Panc1 (cell line): Measurements from ENCODE around the gene ZNF76. TPM values are rescaled to one million over a fixed set of nuclear protein-coding genes. Genes with fewer than 3 reads are reported as not detected.

Source experiments
- ATAC-seq: fragments of 200-7000 bp; cut with Tn5 transposase; 2 replicates; pipeline ENCODE4 v1.9.1; 2020; ENCODE audit warnings: mild to moderate bottlenecking, moderate library complexity
- BruUV-seq: library from RNA; stranded (reverse); fragments of 400-500 nt; replicated peaks from 2 replicates; lab custom pipeline; 2021; lab: Mats Ljungman, UMichigan
- CTCF ChIA-PET: fragments of 300-600 bp; sonication (Branson Sonifier 250); formaldehyde crosslinking; loops from one replicate; lab custom pipeline; 2022; ENCODE audit warnings: antibody characterized with exemption; lab: Charles Lee
- POLR2A ChIA-PET: fragments of 300-600 bp; sonication (Branson Sonifier 250); formaldehyde crosslinking; loops from one replicate; lab custom pipeline; 2022; ENCODE audit warnings: antibody characterized with exemption; lab: Charles Lee
- DNase-seq: peaks from one replicate; pipeline ENCODE4 v3.0.0-alpha.2; 2010; ENCODE audit warnings: low read depth, low spot score
- H3K27ac ChIP-seq: 2 replicates; pipeline ENCODE4 v1.5.1; 2011; ENCODE audit warnings: mild to moderate bottlenecking, low read length, inconsistent platforms
- H3K27me3 ChIP-seq: fragments of 200-500 bp; sonication (Bioruptor generic); 2 replicates; pipeline ENCODE4 v1.6.0; 2014; ENCODE audit warnings: low read length, inconsistent platforms; ENCODE audit not compliant: control insufficient read depth, insufficient read depth
- H3K36me3 ChIP-seq: fragments of 200-500 bp; sonication (Bioruptor generic); 2 replicates; pipeline ENCODE4 v1.5.1; 2014; ENCODE audit warnings: inconsistent platforms, mild to moderate bottlenecking, low read length, moderate library complexity; ENCODE audit not compliant: control insufficient read depth, insufficient read depth
- H3K4me1 ChIP-seq: 2 replicates; pipeline ENCODE4 v1.5.1; 2011; ENCODE audit warnings: inconsistent platforms, mild to moderate bottlenecking, low read length, moderate library complexity; ENCODE audit not compliant: control insufficient read depth, insufficient read depth
- H3K4me3 ChIP-seq, 2 experiments: 2 replicates each; pipeline ENCODE4 v1.5.1; 2011 to 2012; ENCODE audit warnings: low read depth in 2 of 2, low read length in 2 of 2, mild to moderate bottlenecking in 2 of 2, inconsistent platforms in 1 of 2, moderate library complexity in 1 of 2
- H3K9me3 ChIP-seq: fragments of 200-500 bp; sonication (Bioruptor generic); 2 replicates; pipeline ENCODE4 v1.5.1; 2014; ENCODE audit warnings: low read depth, mild to moderate bottlenecking, inconsistent platforms, low read length, moderate library complexity; ENCODE audit not compliant: control insufficient read depth, insufficient read depth
- POLR2AphosphoS5 ChIP-seq: IDR thresholded peaks from 2 replicates; pipeline ENCODE4 v1.6.1; 2012; ENCODE audit warnings: mild to moderate bottlenecking, low read depth, low read length, moderate library complexity
- SIN3A ChIP-seq: IDR thresholded peaks from 2 replicates; pipeline ENCODE4 v1.6.1; 2012; ENCODE audit warnings: low read depth, mild to moderate bottlenecking, low read length, moderate library complexity, borderline replicate concordance; ENCODE audit not compliant: insufficient read depth
- TCF7L2 ChIP-seq: IDR thresholded peaks from 2 replicates; pipeline ENCODE4 v1.6.1; 2011; ENCODE audit warnings: mild to moderate bottlenecking, low read depth, low read length, inconsistent platforms
- in situ Hi-C: cut with HindIII; loops from 2 replicates; pipeline ENCODE4 v1.10.0; 2016; ENCODE audit warnings: low sequenced_read_pairs, low pct_unique_long_range_greater_than_20kb
- intact Hi-C: fragments of 100-400 bp; cut with micrococcal nuclease; formaldehyde crosslinking; loops from one replicate; pipeline ENCODE4 v1.10.0; 2022; ENCODE audit not compliant: unreplicated experiment
- total RNA-seq: library from RNA; stranded (reverse); gene quantifications from one replicate; pipeline ENCODE4 v1.2.1, GENCODE V29; 2021; ENCODE audit not compliant: unreplicated experiment
- TF ChIP-seq, protein P1 (sequence below), 2 experiments: IDR thresholded peaks; 2 replicates each; pipeline ENCODE4 v1.6.1; 2011 to 2012; ENCODE audit warnings: low read depth in 2 of 2, control low read depth in 1 of 2, low read length in 1 of 2, mild to moderate bottlenecking in 1 of 2, moderate library complexity in 1 of 2; ENCODE audit not compliant: insufficient read depth in 1 of 2
- TF ChIP-seq, protein P2 (sequence below): fragments of 450-650 bp; IDR thresholded peaks from 2 replicates; pipeline ENCODE4 v1.5.1; 2017; ENCODE audit warnings: mild to moderate bottlenecking

Gene ZNF76
- total RNA-seq, 1 experiment from 2014 or later: 41.5 TPM

DNA sequence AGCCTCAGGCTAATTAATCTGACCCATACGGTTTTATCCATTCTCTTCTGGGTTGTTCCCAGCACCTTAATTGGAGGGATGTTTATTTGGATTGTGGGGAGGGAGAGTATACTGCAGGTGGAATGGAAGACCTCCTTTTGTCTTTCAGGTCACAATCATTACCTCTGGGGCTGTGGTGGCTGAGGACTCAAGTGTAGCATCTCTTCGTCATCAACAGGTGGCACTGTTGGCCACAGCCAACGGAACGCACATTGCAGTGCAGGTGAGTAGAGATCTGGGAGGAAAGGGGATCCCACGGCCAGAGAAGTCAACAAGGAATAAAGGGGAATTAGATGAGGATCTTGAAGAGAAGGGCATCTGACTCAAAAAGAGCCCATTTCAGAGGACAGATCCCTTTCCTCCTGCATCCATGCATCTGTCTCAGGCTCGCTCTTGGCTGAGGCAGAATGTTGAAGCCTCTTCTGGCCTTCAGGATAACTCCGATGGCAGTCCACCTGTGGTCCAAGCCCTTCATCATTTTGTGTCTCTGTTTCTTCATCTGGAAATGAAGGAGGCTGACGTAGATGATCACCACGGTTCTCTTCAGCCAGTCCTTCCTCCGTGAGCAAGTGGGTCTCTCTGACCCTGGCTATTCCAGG lies 34.9 kb downstream of the ZNF76 start:
- DNase-seq (no peak), ATAC-seq (peak; percentile 77)
- intact Hi-C loops: loop anchor here (1.0 kb wide), 1 partner anchor 155 kb away; no protein-coding TSS in a partner anchor

DNA sequence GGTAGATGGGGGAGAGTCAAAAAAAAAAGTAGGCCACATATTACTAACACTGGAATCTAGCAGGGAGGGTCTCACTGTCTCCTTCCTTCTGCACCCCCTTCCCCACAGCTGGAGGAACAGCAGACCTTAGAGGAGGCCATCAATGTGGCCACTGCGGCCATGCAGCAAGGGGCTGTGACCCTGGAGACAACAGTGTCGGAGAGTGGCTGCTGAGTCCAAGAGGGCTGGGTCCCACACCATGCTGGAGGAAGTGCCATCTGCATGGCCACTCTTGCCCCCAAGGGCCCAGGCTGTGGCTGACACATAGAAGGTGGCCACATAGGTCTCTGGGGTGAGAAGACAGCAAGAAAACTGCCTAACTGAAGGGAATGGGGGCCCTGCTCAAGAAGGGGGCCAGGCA lies 35.5 kb downstream of the ZNF76 start:
- intact Hi-C loops: no loop called here
- POLR2A ChIA-PET: no interaction called here
- Histone ChIP-seq H3K4me3 (no peak overlapping the region), H3K36me3 (peaks cover 2% of the 10 kb centered on the region; the same call in 1 of the 2 replicates), H3K4me1 (no peaks in the 10 kb centered on the region), H3K27ac (no peak overlapping the region), H3K27me3 (no peaks in the 10 kb centered on the region), H3K9me3 (no peaks in the 10 kb centered on the region)
- DNase-seq: no peak
- in situ Hi-C loops: no loop called here
- CTCF ChIA-PET: no interaction called here
- no peak for ATAC-seq
- no TSS peak for BruUV-seq
- TF ChIP-seq POLR2AphosphoS5 (no peak), TCF7L2 (no peak), SIN3A (no peak)
- TF ChIP-seq, protein P1, sequence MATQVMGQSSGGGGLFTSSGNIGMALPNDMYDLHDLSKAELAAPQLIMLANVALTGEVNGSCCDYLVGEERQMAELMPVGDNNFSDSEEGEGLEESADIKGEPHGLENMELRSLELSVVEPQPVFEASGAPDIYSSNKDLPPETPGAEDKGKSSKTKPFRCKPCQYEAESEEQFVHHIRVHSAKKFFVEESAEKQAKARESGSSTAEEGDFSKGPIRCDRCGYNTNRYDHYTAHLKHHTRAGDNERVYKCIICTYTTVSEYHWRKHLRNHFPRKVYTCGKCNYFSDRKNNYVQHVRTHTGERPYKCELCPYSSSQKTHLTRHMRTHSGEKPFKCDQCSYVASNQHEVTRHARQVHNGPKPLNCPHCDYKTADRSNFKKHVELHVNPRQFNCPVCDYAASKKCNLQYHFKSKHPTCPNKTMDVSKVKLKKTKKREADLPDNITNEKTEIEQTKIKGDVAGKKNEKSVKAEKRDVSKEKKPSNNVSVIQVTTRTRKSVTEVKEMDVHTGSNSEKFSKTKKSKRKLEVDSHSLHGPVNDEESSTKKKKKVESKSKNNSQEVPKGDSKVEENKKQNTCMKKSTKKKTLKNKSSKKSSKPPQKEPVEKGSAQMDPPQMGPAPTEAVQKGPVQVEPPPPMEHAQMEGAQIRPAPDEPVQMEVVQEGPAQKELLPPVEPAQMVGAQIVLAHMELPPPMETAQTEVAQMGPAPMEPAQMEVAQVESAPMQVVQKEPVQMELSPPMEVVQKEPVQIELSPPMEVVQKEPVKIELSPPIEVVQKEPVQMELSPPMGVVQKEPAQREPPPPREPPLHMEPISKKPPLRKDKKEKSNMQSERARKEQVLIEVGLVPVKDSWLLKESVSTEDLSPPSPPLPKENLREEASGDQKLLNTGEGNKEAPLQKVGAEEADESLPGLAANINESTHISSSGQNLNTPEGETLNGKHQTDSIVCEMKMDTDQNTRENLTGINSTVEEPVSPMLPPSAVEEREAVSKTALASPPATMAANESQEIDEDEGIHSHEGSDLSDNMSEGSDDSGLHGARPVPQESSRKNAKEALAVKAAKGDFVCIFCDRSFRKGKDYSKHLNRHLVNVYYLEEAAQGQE (IDR thresholded peaks at IDR 0.05; ENCODE audit: insufficient read depth in 1 of 2, low read depth in 2 of 2, low read length in 1 of 2): no peak
- TF ChIP-seq, protein P2, sequence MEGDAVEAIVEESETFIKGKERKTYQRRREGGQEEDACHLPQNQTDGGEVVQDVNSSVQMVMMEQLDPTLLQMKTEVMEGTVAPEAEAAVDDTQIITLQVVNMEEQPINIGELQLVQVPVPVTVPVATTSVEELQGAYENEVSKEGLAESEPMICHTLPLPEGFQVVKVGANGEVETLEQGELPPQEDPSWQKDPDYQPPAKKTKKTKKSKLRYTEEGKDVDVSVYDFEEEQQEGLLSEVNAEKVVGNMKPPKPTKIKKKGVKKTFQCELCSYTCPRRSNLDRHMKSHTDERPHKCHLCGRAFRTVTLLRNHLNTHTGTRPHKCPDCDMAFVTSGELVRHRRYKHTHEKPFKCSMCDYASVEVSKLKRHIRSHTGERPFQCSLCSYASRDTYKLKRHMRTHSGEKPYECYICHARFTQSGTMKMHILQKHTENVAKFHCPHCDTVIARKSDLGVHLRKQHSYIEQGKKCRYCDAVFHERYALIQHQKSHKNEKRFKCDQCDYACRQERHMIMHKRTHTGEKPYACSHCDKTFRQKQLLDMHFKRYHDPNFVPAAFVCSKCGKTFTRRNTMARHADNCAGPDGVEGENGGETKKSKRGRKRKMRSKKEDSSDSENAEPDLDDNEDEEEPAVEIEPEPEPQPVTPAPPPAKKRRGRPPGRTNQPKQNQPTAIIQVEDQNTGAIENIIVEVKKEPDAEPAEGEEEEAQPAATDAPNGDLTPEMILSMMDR: no peak

More for the DNA sequence above, 34.9 kb downstream of the ZNF76 start:
- H3K27me3 ChIP-seq: no peaks in the 10 kb centered on the region
- in situ Hi-C loops: no loop called here
- no peaks in the 10 kb centered on the region for H3K9me3 ChIP-seq
- TF ChIP-seq, protein P1 (IDR thresholded peaks at IDR 0.05; ENCODE audit: insufficient read depth in 1 of 2, low read depth in 2 of 2, low read length in 1 of 2): no peak
- TF ChIP-seq, protein P2: peak; percentile 88
- no peak for TF ChIP-seq SIN3A
- no peak for TF ChIP-seq POLR2AphosphoS5
- TF ChIP-seq TCF7L2: no peak
- no peak overlapping the region for H3K4me3 ChIP-seq
- ChIA-PET CTCF (interaction anchor here (1.0 kb wide), 1 partner anchor 155 kb away, joined by 5 read pairs; no protein-coding TSS in a partner anchor), POLR2A (no interaction called here)
- no peaks in the 10 kb centered on the region for H3K4me1 ChIP-seq
- no peak overlapping the region for H3K27ac ChIP-seq
- H3K36me3 ChIP-seq: peaks cover 2% of the 10 kb centered on the region; the same call in 1 of the 2 replicates
- no TSS peak for BruUV-seq
